Measurements from ENCODE around the gene TSPAN5.
"Not testable (repeated sequence)": the region's sequence is repeated elsewhere in the genome, so short reads cannot be mapped to it uniquely, and the experiment has no call there.

The TSPAN5 gene

DNA sequence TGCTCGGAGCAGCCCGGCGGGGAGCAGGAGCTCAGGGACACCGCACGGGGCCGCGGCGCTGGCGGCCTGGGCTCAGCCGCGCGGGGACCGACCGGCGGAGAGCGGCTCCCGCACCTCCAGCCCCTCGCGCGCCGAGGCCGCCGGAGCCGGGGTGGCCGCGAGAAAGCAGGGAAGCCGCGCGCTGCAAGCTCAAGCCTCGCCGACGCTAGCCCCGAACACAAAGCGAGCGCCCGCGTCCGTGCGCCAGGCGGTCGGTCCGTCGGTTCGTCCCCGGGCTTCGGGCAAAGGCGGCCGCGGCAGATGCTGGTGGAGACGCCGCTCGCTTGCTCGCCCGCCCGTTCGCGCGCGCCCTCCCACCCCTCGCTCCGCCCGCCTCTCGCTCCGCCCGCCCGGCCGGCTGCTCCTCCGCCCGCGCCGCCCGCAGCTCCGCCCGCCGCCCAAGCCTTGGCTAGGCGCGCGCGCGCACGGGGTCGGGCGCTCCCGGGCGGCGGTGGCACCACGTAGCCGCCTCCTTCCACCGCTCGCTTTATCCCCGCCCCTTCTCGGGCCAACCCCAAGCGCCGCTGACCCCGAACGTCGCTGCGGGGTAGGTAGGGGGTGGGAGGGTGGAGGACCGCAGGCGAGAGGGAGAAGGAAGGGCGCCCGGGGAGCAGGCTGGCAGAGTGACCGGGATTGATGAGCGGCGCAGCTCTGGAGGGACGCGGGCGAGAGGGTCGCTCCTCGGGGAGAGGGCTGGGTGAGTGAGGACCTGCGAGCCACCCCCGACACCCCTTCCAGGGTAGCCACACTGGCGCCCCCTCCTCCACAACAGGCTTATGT, at the start of gene TSPAN5:
Gene TSPAN5, minus strand, starts transcription at position 325 of the 819 bp plus-strand sequence.
- peak; percentile 79 for DNase-seq (ENCODE audit: low spot score)

DNA sequence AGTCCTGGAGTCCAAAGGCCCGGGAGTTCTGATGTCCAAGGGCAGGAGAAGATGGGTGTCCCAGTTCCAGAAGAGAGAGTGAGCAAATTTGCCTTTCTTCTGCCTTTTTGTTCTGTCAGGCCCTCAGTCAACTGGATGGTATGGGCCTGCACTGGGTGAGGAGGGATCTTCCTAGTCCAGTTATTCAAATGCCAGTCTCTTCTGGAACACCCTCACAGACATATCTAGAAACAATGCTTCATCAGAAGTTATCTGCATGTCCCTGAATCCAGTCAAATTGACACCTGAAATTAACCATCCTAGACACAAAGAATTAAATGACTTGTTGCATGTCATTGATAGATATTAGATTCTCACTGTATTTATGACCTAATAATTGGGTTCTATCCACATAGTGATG, 48.5 kb upstream of the TSPAN5 start:
- no peak for DNase-seq (ENCODE audit: low spot score)

DNA sequence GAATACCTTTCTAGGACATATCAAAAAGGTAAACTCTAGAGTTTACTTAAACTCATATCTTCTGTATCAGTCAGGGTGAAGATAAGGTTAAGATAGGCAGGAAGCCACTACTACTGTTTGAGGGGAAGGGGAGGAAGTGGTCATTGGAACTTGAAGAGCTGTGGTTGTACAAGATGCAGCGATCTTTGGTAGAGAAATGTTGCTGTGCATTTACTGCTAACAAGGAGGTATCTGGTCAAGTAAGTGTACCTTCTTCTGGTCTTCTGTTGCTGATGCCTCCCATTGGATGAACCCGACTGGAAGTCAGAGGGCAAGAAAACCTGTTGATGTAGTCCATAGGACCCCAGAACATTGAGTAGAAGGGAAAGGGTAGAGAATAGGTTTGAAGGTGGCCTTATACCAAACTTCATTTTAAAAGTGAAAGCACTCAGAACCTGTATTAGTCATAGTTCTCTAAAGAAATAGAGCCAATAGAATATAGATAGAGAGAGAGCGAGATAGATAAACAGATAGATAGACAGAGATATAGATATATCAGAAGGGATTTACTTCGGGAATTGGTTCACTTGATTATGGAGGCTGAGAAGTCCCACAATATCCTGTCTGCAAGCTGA, 47.9 kb upstream of the TSPAN5 start:
- DNase-seq (ENCODE audit: low spot score), result peak; percentile 62

DNA sequence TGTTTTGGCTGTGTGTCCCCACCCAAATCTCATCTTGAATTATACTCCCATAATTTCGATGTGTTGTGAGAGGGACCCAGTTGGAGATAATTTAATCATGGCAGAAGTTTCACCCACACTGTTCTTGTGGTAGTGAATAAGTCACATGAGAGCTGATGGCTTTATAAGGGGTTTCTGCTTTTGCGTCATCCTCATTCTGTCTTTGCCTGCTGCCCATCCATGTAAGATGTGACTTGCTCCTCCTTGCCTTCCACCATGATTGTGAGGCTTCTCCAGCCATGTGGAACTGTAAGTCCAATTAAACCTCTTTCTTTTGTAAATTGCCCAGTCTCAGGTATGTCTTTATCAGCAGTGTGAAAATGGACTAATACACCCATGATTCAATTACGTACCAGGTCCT, 47.2 kb upstream of the TSPAN5 start:
- not testable (repeated sequence) for DNase-seq (ENCODE audit: low spot score)

DNA sequence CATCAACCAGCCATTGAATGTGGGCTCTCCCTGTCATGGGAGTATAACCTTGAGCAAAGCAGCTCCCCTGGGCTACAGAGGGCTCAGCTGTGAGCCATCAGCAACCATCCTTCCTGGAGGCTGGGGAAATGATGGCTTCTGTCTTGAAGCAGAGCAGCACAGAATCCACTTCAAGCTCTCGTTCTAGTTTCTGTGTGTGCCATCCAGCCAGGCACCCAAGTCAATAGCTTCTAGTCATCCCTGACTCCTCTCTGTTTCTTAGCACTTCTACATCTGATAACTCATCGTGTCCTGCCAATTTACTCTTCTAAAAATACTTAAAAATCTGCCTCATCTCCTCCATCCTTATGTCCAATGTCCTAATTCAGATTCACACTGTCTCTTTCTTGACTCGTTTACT, 42.2 kb upstream of the TSPAN5 start:
- no peak for DNase-seq (ENCODE audit: low spot score)

DNA sequence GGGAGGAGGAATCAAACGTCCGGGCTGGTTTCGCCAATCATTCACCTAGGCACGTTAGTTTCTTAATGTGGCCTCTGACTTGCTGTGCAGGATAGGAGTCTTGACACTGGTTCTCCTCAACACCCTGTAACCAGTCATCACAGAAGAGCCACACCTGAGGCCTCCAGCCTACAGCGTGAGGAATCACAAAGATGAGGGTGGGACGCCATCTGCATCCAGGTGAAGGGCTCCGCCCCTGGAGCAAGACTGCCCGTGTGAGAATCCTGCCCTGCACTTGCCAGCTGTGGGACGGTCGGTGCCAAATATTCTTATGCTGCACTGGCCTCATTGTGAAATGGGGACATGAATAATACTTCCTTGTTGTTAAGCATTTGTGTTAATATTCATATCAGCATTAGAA, 35.7 kb upstream of the TSPAN5 start:
- DNase-seq (ENCODE audit: low spot score), result no peak

DNA sequence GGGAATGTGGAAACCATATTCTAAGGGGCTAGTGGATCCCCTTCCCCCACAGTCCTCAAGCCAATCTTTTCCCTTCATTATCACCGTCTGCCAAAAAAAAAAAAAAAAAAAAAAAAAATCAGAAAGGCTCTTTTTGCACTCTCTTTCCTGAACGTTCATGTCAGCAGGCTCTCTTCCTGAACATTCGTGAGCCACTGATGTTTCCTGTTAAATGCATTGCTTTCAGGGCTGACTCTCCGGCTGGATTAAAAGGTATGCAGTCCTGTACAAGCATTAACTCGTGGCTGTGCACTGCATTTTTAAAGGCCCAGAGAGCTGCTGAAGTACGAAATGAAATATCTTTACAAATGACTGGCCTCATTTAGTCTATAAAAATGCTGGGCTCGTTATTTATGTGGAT, 34.0 kb upstream of the TSPAN5 start:
- DNase-seq (ENCODE audit: low spot score), result no peak

DNA sequence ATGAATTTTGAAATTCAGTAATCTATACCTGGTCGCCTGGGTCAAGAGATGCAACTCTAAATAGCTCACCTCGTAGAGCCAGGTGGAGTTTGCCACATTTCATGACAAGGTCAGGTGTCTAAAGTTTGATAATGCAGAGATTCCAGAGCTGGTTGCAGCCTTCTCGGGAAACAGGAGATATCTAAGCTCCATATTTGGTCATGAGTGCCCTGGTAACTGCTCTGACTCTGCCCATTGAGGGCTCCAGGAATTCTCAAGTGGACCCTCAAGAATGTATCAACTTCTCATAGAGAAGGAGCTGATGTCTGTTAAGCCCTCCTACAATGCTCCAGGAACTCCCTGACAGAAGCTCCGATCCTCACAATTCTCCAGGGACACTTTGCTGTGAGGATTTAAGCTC, 33.2 kb upstream of the TSPAN5 start:
- no peak for DNase-seq (ENCODE audit: low spot score)

DNA sequence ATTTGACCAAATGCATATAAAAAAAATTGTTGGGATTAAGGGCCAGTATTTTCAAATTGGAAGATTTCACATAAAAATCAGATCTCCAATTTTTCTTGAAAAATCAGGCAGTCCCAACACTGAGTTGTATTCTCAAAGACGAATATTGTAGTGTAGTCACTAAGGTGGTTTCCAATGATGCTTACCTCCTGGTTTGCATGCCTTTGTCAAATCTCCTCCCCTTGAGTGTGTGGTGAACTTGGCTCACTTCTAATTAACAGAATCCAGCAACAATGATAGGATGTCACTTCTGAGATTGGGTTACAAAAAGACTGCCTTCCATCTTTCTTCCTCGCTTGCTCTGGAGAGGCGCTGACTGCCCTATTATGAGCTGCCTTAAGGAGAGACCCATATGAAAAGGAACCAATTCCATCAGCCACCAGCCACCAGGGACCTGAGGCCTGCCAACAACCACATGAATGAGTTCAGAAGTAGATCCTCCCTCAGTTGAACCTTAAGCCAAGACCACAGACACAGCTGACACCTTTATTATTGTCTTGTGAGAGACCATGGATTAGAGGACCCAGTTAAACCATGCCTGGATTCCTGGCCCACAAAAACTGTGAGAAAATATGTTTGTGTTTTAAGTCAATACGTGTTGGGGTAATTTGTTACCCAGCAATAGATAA, 31.2 kb upstream of the TSPAN5 start:
- DNase-seq (ENCODE audit: low spot score), result no peak

DNA sequence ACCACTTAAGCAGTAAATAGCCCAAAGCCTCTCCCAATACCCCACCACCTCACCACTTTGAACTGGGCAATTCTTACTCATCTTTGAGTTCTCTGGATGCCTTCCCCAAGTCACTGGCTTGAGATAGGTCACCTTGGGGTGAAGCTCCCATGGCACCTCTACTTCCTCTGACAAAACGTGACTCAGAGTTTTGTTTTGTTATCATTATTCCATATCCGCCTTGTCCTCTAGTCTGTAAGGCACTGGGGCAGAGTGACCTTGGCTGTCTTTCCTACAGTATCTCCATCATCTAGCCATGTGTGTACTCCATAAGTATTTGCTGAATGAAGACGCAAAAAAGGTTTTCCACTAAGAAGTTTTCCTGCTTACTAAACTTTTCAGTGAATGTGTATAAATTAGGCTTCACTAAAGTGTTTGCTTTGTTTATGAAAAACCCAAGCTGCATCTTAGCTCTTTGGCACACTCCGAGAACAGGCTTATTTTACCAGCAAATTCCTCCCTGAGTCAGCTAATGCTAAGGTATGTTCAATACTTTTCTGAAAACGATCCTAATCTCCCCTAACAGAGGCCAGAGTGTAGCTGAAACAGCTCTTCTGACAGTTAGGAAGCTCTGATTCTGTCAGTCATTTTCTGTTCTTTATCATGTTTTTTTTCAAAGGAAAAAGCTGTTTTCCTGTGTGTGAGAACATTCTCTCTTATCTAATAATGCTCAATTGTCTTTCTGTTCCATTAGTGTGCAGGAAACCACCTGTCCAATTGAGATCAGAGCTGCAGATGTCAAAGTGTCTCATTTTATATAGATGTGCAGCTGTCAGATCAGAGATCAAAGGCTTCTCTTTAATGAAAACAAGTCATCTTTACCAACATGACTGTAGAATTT, 30.2 kb upstream of the TSPAN5 start:
- DNase-seq (ENCODE audit: low spot score), result peak; percentile 47

DNA sequence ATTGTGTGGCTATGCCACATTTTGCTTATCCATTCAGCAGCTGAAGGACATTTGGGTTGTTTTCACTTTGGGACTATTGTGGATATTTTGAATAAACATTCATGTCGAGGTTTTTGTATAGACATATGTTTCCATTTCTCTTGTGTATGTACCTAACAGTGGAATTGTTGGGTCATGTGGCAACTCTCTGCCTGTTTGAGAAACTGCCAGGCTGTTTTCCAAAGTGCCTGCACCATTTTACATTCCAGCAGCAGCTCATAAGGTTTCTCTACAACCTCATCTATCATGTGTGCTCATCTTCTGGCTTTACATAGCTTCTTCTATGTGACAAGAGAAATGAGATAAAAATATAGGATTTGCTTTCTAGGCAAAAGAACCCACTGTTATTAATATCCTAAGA, 29.5 kb upstream of the TSPAN5 start:
- no peak for DNase-seq (ENCODE audit: low spot score)

DNA sequence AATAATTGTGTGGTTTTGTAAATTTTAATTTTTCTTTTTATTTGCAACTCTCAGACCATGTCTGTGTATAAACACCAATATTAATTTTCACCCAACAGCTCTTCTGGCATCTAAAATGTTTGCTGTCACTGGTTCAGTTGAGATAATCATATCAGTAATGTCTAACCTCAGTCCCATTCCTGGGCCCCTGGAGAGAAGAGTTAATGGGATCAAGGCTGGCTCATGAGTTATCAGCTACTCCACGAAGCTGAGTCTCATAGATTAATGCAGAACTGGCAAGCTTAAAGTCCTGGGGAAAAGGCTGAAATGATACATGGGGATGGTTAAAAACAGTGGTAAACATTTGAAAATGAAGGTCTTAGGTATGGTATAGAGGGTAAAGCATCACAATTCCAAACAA, 28.4 kb upstream of the TSPAN5 start:
- no peak for DNase-seq (ENCODE audit: low spot score)

DNA sequence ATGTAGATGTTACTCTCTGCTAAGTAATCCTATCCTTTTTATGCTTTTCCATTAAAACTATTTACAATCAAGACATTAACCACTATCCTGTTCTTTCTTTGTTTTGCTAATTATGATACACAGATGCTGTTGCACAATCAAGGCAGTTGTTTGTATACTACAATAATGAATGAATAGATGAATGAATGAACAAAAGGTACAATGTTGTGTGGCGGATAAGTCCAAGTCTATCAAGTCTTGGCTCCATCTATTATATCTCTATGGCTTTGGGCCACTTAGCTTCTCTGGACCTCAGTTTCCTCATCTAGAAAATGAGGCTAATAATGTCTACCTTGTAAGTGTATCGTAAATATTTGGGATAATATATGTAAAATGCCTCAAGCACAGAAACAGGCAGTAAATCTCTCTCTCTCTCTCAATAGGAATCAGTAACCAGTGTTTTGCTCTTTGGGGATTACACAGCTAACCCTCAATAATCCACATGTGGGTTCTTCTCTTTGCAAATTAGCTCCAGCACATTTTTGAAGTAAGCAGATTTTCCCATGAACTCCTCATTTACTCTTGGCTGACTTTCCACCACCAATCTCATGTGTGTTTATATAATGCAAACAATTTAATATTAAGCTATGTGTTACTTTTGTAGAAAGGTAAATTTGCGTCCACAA, 27.8 kb upstream of the TSPAN5 start:
- DNase-seq (ENCODE audit: low spot score), result no peak

DNA sequence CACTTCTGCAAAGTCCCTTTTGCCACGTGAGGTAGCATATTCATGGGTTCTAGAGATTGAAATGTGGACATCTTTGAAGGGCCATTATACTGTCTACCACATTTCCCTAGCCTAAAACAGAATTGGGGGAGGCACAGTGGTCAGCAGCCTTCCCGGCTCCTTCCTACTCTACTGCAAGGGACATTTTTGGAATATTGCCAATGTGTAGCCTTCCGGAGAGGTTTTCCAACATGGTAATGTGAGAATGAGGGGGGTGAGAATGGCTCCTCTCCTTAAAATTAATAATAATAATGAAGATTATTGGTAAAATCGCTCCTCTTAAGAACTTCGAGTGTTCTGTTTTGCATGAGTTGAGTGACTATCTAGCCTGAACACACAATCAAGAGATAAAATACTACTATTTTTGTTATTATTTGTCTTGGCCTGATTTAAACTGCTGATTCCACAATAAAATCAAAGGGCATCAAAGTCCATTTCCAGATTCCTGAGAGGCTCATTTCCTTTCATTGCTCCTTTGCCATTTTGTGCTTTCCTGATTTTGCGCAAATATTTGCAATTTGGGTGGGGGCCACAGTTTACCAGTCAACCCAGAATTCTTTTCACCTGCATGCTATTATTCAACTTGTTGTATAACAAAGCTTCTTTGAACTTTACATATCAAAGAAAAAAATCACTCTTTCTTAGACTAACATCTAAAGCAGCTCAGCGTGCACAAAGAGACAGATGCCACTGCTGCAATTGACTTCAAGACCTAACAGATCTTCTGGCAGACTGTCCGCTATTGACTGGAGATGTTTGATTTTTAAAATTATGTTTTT, 27.0 kb upstream of the TSPAN5 start:
- DNase-seq (ENCODE audit: low spot score), result no peak

DNA sequence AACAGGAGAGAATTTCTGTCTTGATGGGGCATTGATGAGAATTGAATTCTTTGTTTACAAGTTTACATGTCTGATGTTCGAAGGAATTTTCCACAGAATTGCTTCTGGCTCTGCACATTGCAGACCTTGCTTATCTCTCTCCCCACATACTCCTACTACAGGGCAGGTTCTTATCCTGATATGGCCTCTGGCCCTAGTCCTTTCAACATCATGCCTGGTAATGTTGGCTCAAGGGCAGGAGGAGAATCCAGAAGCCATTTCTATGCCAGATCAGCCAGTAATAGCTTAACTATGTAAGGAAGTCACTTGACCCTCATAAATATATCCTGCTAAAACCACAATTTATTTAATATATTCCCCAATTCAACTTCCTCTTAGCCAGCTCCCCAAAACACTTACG, 24.3 kb upstream of the TSPAN5 start:
- no peak for DNase-seq (ENCODE audit: low spot score)

DNA sequence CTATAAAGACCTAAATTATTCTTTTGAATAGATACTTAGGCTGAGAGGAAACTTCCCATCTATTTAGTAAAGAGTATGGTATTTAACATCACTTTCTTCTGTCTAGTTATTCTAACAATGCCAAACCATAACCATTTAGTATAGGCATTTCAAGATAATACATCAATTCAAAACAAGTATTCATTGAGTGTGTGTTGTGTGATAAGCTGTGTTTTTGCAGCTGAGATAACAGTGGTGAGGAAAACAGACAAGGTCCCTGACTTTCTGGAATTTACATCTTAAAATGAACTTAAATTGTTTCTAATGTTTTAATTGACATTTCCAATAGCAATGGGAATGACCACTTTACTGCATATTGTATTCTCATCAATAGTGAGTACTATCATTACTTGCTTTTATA, 22.4 kb upstream of the TSPAN5 start:
- no peak for DNase-seq (ENCODE audit: low spot score)

DNA sequence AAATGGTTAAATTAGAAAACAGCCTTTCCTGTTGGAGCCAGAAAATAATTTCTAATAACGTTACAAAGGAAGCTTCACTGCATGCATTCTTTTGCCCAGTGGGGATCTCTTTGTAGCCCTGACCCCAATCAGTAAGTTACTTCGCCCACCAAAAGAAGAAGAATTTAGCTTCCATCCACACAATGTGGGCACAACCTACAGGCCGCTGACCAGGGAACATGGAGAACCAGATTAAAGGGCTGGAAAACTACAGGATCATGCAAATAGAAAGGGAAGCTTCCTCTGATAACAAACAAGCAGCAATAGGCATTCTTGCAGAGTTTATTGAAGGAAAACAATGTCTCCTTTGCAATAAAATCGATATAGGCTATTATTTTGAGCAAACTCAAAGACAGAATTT, 21.3 kb upstream of the TSPAN5 start:
- no peak for DNase-seq (ENCODE audit: low spot score)

DNA sequence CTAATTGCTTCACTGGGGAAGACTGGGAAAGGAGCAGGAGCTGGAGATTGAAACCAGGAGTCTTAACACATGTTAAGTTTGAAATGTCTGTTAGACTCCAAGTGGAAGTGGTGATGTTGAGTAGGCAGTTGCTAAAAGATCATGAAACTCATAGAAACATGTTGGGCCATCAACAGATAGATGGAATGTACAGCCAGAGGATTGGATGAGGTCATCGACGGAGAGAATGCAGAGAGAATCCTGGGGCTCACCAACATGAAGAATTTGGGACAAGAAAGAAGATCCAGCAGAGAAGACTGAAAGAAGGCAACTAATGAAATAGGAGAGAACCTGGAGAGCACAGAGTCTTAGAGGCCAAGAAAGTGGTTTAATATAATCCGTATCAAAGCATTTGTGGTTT, 19.4 kb upstream of the TSPAN5 start:
- no peak for DNase-seq (ENCODE audit: low spot score)

DNA sequence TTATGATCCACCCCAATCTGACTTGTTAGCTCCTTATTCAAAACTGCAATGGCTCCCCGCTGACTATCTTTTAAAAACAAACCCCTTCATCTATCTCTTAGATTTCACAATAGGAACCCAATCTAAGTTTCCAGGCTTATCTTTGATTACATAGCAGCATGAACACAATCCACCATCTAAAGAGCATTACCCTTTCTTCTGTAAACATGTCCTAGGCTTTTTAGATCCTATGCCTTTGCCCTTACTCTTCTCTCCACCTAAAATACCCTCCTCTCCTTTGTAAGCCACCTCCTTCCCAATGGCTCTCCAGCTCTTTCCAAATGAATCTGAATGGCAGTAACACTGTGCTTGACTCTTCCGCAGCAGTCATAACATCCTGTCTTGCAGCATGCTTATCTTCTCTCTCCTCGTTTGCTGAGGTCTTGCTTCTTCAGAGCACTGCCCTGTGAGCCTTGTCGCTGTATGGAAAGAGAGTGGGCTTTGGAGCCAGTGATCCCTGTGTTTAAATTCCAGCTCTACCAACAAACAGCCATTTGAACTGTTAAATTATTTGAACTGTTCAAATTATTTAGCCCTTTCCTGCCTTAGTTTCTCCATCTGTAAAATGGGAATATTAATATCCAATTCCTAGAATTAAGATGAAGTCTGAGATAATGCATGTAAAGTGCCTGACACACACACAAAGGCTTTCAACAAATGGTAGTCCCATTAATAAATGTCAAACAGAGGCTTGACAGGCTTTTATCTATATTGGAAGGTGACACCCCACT, 16.2 kb upstream of the TSPAN5 start:
- no peak for DNase-seq (ENCODE audit: low spot score)

DNA sequence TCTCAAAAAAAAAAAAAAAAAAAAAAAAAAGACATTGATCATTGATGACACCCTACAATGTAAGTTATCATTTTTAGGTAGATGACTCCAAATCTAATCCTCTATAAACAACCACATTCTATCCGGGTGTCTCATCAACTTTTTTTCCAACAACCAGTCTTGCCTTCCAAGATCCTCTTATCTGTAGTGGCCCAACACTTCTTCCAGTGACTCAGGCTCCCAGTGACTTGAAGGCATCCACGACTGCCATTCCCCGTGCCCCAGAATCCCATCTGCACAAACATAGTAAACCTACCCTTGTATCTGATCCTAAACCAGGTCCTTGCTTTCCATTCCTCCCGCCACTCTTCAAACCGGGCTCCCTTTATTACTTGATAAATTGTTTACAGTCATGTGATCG, 15.6 kb upstream of the TSPAN5 start:
- DNase-seq (ENCODE audit: low spot score), result no peak

Data from CD4-positive, alpha-beta T cell treated with Interleukin-6 at 100 ng/mL for 8 hours (primary cell).